Measurements from ENCODE around the gene EZR.

Gene EZR

DNA sequence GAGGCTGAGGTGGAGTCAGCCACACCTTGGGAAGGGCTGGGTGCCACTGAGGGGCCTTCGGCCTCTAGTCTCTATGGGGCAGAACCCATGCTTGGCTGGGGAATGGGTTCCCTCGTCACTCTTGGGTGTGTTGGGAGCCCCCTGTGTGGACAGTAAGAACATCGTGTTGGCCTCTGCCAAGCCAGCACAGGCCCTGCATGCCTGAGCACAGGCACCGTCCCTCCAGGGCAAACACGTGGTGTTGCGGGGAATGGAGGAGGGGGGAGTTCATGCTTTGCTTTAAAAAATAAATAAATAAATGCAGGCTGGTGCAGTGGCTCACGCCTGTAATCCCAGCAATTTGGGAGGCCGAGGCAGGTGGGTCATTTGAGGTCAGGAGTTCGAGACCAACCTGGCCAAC lies 63.0 kb downstream of the EZR start:
- Histone ChIP-seq H3K9me2 (ENCODE audit: low read depth, low read length) (no peaks in the 10 kb centered on the region), H3K4me3 (ENCODE audit: low read depth, low read length, poor library complexity, severe bottlenecking) (no peak overlapping the region), H3K9ac (ENCODE audit: low read length) (no peak overlapping the region), H2AFZ (ENCODE audit: low read length) (no peak overlapping the region), H4K20me1 (ENCODE audit: insufficient read depth, low read length) (no peaks in the 10 kb centered on the region), H3F3A (ENCODE audit: insufficient read depth, low read length) (no peaks in the 10 kb centered on the region), H3K36me3 (ENCODE audit: insufficient read depth, low read length) (no peaks in the 10 kb centered on the region), H3K4me1 (ENCODE audit: insufficient read depth, low read length, severe bottlenecking) (peaks cover 25% of the 10 kb centered on the region), H3K9me3 (ENCODE audit: low read length) (no peaks in the 10 kb centered on the region), H3K27me3 (ENCODE audit: insufficient read depth, low read length) (no peaks in the 10 kb centered on the region), H3K4me2 (ENCODE audit: low read length) (no peak overlapping the region), H3K79me2 (ENCODE audit: insufficient read depth, low read length) (no peaks in the 10 kb centered on the region), H3K27ac (ENCODE audit: low read depth, low read length, poor library complexity, severe bottlenecking) (no peak overlapping the region)
- TF ChIP-seq, protein P1, sequence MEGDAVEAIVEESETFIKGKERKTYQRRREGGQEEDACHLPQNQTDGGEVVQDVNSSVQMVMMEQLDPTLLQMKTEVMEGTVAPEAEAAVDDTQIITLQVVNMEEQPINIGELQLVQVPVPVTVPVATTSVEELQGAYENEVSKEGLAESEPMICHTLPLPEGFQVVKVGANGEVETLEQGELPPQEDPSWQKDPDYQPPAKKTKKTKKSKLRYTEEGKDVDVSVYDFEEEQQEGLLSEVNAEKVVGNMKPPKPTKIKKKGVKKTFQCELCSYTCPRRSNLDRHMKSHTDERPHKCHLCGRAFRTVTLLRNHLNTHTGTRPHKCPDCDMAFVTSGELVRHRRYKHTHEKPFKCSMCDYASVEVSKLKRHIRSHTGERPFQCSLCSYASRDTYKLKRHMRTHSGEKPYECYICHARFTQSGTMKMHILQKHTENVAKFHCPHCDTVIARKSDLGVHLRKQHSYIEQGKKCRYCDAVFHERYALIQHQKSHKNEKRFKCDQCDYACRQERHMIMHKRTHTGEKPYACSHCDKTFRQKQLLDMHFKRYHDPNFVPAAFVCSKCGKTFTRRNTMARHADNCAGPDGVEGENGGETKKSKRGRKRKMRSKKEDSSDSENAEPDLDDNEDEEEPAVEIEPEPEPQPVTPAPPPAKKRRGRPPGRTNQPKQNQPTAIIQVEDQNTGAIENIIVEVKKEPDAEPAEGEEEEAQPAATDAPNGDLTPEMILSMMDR (IDR thresholded peaks at IDR 0.05; ENCODE audit: low read length): no peak
- no peak for TF ChIP-seq EZH2 (IDR thresholded peaks at IDR 0.05; ENCODE audit: borderline replicate concordance, low read length)

DNA sequence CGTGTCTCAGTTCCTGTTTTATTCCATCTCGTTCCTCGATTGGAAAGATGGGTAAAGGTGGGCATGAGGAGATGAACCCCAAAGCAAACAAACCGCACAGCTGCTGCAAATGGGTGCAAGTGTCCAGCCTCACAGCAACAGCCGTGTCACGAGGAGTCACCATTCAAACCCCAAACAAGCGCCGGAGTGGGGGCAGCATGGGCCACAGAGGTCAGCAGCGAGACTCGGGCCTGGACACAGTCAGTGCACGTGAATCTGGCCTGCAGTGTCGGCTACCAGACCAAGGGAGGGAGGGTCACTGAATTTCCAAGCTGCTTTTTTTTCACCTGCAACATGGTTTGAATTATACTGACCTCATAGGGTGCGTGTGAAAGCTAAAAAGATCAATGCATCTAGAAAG lies 63.5 kb downstream of the EZR start:
- no peak overlapping the region for H3K4me3 ChIP-seq (ENCODE audit: low read depth, low read length, poor library complexity, severe bottlenecking)
- no peaks in the 10 kb centered on the region for H3K79me2 ChIP-seq (ENCODE audit: insufficient read depth, low read length)
- TF ChIP-seq, protein P1 (IDR thresholded peaks at IDR 0.05; ENCODE audit: low read length): no peak
- TF ChIP-seq EZH2 (IDR thresholded peaks at IDR 0.05; ENCODE audit: borderline replicate concordance, low read length): no peak
- H3K9me2 ChIP-seq (ENCODE audit: low read depth, low read length): no peaks in the 10 kb centered on the region
- H3F3A ChIP-seq (ENCODE audit: insufficient read depth, low read length): no peaks in the 10 kb centered on the region
- no peaks in the 10 kb centered on the region for H3K27me3 ChIP-seq (ENCODE audit: insufficient read depth, low read length)
- no peak overlapping the region for H3K27ac ChIP-seq (ENCODE audit: low read depth, low read length, poor library complexity, severe bottlenecking)
- no peak overlapping the region for H3K4me2 ChIP-seq (ENCODE audit: low read length)
- no peaks in the 10 kb centered on the region for H3K36me3 ChIP-seq (ENCODE audit: insufficient read depth, low read length)
- peaks cover 25% of the 10 kb centered on the region for H3K4me1 ChIP-seq (ENCODE audit: insufficient read depth, low read length, severe bottlenecking)
- no peak overlapping the region for H3K9ac ChIP-seq (ENCODE audit: low read length)
- H3K9me3 ChIP-seq (ENCODE audit: low read length): no peaks in the 10 kb centered on the region
- H2AFZ ChIP-seq (ENCODE audit: low read length): no peak overlapping the region
- no peaks in the 10 kb centered on the region for H4K20me1 ChIP-seq (ENCODE audit: insufficient read depth, low read length)

DNA sequence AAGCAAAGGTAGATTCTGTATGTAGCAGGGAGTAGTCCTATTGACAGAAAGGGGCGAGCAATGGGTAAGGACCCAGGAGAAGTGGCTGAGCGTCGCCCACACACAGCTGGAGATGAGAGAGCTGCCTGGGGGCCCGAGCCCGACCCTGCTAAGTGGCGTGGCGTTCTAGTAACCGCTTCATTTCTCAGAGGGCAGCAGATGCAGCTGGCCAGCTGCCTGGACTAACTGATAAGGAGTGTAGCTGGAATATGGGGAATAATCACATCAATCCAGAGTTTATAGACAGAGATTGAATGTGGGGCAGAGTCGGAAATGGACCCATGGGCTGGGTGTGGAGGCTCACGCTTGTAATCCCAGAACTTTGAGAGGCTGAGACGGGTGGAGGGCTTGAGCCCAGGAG lies 64.4 kb downstream of the EZR start:
- Histone ChIP-seq H3K4me3 (ENCODE audit: low read depth, low read length, poor library complexity, severe bottlenecking) (no peak overlapping the region), H3K79me2 (ENCODE audit: insufficient read depth, low read length) (no peaks in the 10 kb centered on the region), H4K20me1 (ENCODE audit: insufficient read depth, low read length) (no peaks in the 10 kb centered on the region), H3K36me3 (ENCODE audit: insufficient read depth, low read length) (no peaks in the 10 kb centered on the region), H3K9ac (ENCODE audit: low read length) (no peak overlapping the region), H3K4me2 (ENCODE audit: low read length) (no peak overlapping the region), H3K9me3 (ENCODE audit: low read length) (no peaks in the 10 kb centered on the region), H3K27me3 (ENCODE audit: insufficient read depth, low read length) (no peaks in the 10 kb centered on the region), H2AFZ (ENCODE audit: low read length) (no peak overlapping the region), H3K27ac (ENCODE audit: low read depth, low read length, poor library complexity, severe bottlenecking) (no peak overlapping the region), H3K9me2 (ENCODE audit: low read depth, low read length) (no peaks in the 10 kb centered on the region), H3K4me1 (ENCODE audit: insufficient read depth, low read length, severe bottlenecking) (peaks cover 18% of the 10 kb centered on the region), H3F3A (ENCODE audit: insufficient read depth, low read length) (no peaks in the 10 kb centered on the region)
- TF ChIP-seq, protein P1 (IDR thresholded peaks at IDR 0.05; ENCODE audit: low read length): no peak
- TF ChIP-seq EZH2 (IDR thresholded peaks at IDR 0.05; ENCODE audit: borderline replicate concordance, low read length): no peak
